Osteocyte (in vitro differentiated cells): ENCODE measurements around the gene INTS7. TPM values are rescaled to one million over a fixed set of nuclear protein-coding genes. Genes with fewer than 3 reads are reported as not detected.

ENCODE experiments used
- DNase-seq: peaks from one replicate; pipeline ENCODE4 v3.0.0; 2021; ENCODE audit warnings: mixed read lengths; ENCODE audit not compliant: unreplicated experiment; ENCODE audit errors: extremely low spot score
- H3K27ac Mint-ChIP-seq: one replicate; pipeline ENCODE4 v1.8.0; 2021; ENCODE audit warnings: mild to moderate bottlenecking, mixed read lengths; ENCODE audit not compliant: unreplicated experiment
- H3K27me3 Mint-ChIP-seq: one replicate; pipeline ENCODE4 v1.8.0; 2021; ENCODE audit warnings: mixed read lengths; ENCODE audit not compliant: unreplicated experiment
- H3K36me3 Mint-ChIP-seq: one replicate; pipeline ENCODE4 v1.8.0; 2021; ENCODE audit warnings: mixed read lengths; ENCODE audit not compliant: unreplicated experiment
- H3K4me1 Mint-ChIP-seq: one replicate; pipeline ENCODE4 v1.8.0; 2021; ENCODE audit warnings: mixed read lengths; ENCODE audit not compliant: unreplicated experiment
- H3K4me3 Mint-ChIP-seq: one replicate; pipeline ENCODE4 v1.8.0; 2021; ENCODE audit warnings: mild to moderate bottlenecking, moderate library complexity, mixed read lengths; ENCODE audit not compliant: unreplicated experiment
- H3K9me3 Mint-ChIP-seq: one replicate; pipeline ENCODE4 v1.8.0; 2021; ENCODE audit warnings: mixed read lengths; ENCODE audit not compliant: unreplicated experiment
- total RNA-seq: library from RNA; stranded (reverse); gene quantifications from 2 replicates; pipeline ENCODE4 v1.2.1, GENCODE V29; 2021
- TF ChIP-seq, protein P1 (sequence below): fragments of 200-600 bp; sonication (generic); IDR thresholded peaks from 2 replicates; pipeline ENCODE4 v1.5.0; 2021; ENCODE audit warnings: antibody characterized with exemption, mild to moderate bottlenecking, moderate library complexity

INTS7 gene
- total RNA-seq, 1 donor from 2014 or later, result 18.4 TPM

DNA sequence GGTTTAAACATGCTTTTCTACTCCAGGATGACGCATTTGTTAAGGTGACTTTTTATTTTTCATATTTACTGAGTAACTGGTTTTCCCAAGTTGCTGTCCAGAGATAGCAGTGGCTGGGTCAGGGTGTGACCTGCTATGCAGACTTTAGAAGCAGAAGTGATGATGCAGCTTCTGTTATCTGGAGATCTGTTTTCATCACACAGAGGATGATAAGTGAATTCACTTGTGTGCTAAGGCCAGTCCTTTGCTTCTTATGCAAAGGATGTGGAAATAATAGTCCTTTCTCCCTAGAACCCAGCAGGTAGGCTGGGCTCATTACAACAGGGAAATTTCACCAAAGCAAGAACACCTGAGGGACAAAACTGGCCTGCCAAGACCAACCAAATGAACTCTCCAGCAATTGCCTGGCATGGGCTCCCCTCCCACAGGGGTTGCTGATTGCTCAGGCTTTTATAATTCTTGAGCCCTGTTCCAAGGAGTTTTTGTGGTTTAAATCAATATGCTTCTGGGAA, 107.0 kb downstream of the INTS7 start:
- DNase-seq, result no peak
- TF ChIP-seq, protein P1, sequence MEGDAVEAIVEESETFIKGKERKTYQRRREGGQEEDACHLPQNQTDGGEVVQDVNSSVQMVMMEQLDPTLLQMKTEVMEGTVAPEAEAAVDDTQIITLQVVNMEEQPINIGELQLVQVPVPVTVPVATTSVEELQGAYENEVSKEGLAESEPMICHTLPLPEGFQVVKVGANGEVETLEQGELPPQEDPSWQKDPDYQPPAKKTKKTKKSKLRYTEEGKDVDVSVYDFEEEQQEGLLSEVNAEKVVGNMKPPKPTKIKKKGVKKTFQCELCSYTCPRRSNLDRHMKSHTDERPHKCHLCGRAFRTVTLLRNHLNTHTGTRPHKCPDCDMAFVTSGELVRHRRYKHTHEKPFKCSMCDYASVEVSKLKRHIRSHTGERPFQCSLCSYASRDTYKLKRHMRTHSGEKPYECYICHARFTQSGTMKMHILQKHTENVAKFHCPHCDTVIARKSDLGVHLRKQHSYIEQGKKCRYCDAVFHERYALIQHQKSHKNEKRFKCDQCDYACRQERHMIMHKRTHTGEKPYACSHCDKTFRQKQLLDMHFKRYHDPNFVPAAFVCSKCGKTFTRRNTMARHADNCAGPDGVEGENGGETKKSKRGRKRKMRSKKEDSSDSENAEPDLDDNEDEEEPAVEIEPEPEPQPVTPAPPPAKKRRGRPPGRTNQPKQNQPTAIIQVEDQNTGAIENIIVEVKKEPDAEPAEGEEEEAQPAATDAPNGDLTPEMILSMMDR, result no peak
- H3K36me3 Mint-ChIP-seq, result no peaks in the 10 kb centered on the region
- peaks cover 10% of the 10 kb centered on the region for H3K4me1 Mint-ChIP-seq
- no peak overlapping the region for H3K27ac Mint-ChIP-seq
- H3K9me3 Mint-ChIP-seq, result no peaks in the 10 kb centered on the region
- H3K4me3 Mint-ChIP-seq, result no peak overlapping the region
- no peaks in the 10 kb centered on the region for H3K27me3 Mint-ChIP-seq

DNA sequence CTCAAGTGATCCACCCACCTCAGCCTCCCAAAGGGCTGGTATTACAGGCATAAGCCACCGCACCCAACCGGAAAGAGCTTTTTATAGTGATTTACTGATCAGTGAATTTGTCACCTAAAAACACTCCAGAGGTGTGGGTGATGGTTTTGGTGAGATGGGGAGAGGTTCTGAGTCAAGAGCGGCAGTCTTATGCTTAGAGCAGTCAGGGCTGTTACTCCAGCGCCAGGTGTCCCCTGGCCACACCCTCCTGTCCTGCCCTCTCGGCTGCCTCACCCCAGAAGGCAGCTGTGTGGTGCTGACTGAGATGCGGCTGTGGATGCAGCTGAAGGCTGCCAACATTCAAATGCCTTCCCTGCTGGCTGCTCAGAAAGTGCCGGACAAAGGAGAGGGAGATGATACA, 110.3 kb downstream of the INTS7 start:
- Mint-ChIP-seq H3K9me3 (no peaks in the 10 kb centered on the region), H3K4me3 (no peak overlapping the region), H3K27ac (no peak overlapping the region), H3K4me1 (peaks cover 15% of the 10 kb centered on the region), H3K36me3 (no peaks in the 10 kb centered on the region), H3K27me3 (no peaks in the 10 kb centered on the region)
- TF ChIP-seq, protein P1, result no peak
- DNase-seq, result no peak

DNA sequence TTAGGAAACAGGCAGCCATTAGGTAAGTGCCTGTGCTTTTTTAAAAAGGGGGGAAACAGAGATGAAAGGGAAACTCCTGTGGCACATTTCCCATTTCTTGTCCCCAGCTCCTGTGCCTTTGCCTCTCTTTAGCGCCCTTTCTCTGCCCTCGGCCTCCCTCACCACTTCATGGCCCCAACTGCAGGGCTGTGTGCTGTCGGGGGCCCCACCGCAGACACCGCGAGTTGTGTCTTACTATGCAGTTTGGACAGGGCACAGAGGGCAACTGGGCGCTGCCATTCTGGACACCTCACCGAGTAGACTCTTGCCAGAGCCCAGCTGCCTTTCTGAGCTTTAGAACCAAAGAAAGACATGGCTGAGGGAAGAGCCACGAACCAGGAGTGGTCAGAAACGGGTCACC, 111.1 kb downstream of the INTS7 start:
- Mint-ChIP-seq H3K9me3 (no peaks in the 10 kb centered on the region), H3K27ac (no peak overlapping the region), H3K4me3 (no peak overlapping the region), H3K4me1 (peaks cover 12% of the 10 kb centered on the region), H3K36me3 (no peaks in the 10 kb centered on the region), H3K27me3 (no peaks in the 10 kb centered on the region)
- TF ChIP-seq, protein P1, result no peak
- DNase-seq, result no peak

DNA sequence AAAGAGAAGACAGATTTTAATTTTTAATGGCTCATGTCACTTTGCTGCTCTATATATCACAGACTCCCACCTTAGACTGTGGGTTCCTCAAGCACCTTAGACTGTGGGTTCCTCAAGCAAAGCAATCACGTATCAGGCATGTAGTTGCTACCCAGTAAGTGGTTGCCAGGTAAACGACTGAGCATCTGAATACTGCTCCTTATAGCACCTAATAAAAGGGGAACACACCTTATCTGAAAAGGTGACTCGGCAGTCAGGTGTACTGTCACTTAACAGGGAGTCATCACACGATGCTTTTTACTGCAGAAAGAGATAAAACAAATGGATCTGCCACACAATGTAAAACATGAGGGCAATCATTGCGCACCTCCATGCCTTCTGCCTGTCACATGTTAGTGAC, 112.3 kb downstream of the INTS7 start:
- Mint-ChIP-seq H3K36me3 (no peaks in the 10 kb centered on the region), H3K27ac (no peak overlapping the region), H3K9me3 (no peaks in the 10 kb centered on the region), H3K4me1 (peaks cover 15% of the 10 kb centered on the region), H3K27me3 (no peaks in the 10 kb centered on the region), H3K4me3 (no peak overlapping the region)
- no peak for DNase-seq
- TF ChIP-seq, protein P1, result no peak

DNA sequence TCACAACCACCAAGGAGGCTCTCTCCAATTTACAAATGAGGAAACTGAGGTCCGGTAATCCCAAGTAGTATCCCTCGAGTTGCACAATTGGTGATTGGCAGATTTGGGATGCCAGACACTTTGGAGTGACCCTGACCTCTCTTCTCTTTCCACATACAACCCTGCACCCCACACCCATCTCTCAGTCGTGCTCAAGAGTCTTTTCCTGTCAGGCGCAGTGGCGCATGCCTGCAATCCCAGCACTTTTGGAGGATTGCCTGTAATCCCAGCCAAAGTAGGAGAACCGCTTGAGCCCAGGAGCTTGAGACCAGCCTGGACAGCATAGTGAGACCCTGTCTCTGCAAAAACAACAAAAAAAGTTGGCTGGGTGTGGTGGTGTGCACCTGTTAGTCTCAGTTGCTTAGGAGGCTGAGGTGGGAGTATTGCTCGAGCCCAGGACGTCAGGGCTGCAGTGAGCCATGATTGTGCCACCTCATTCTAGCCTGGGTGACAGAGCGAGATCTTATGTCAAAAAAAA, 113.7 kb downstream of the INTS7 start:
- Mint-ChIP-seq H3K36me3 (no peaks in the 10 kb centered on the region), H3K4me1 (peaks cover 23% of the 10 kb centered on the region), H3K4me3 (no peak overlapping the region), H3K9me3 (no peaks in the 10 kb centered on the region), H3K27ac (no peak overlapping the region), H3K27me3 (no peaks in the 10 kb centered on the region)
- no peak for DNase-seq
- TF ChIP-seq, protein P1, result no peak
